ENCODE results near the gene ZBTB8A.
"Not testable (repeated sequence)": the region's sequence is repeated elsewhere in the genome, so short reads cannot be mapped to it uniquely, and the experiment has no call there.

ZBTB8A gene

GRCh38 chr1:32541064-32541566, 1.9 kb downstream of the ZBTB8A start:
- peaks cover 10% of the 10 kb centered on the region for H3K4me1 Mint-ChIP-seq
- peaks cover 79% of the 10 kb centered on the region for H3K27me3 Mint-ChIP-seq

GRCh38 chr1:32546611-32547010, 7.4 kb downstream of the ZBTB8A start:
- no peaks in the 10 kb centered on the region for H3K9me3 Mint-ChIP-seq
- ATAC-seq (replicated peaks; ENCODE audit: extremely low read depth, poor library complexity, severe bottlenecking) (no peak), DNase-seq (ENCODE audit: low spot score in 2 of 2) (no peak)
- H3K4me3 Mint-ChIP-seq = no peak overlapping the region
- H3K27ac Mint-ChIP-seq (ENCODE audit: low read depth) = no peak overlapping the region
- no peaks in the 10 kb centered on the region for H3K36me3 Mint-ChIP-seq (ENCODE audit: insufficient read depth)
- H3K27me3 Mint-ChIP-seq = peaks cover 38% of the 10 kb centered on the region
- H3K4me1 Mint-ChIP-seq = no peaks in the 10 kb centered on the region

More at GRCh38 chr1:32541064-32541566, 1.9 kb downstream of the ZBTB8A start:
- peaks cover 4% of the 10 kb centered on the region for H3K36me3 Mint-ChIP-seq (ENCODE audit: insufficient read depth)
- DNase-seq (ENCODE audit: low spot score in 2 of 2) = no peak
- no peak for ATAC-seq (replicated peaks; ENCODE audit: extremely low read depth, poor library complexity, severe bottlenecking)
- no peaks in the 10 kb centered on the region for H3K9me3 Mint-ChIP-seq
- H3K4me3 Mint-ChIP-seq = peak overlapping the region; percentile 5
- H3K27ac Mint-ChIP-seq (ENCODE audit: low read depth) = no peak overlapping the region

- no peak for DNase-seq (ENCODE audit: low spot score in 2 of 2)
- ATAC-seq (replicated peaks; ENCODE audit: extremely low read depth, poor library complexity, severe bottlenecking) = no peak
- Mint-ChIP-seq H3K27ac (ENCODE audit: low read depth) (no peak overlapping the region), H3K36me3 (ENCODE audit: insufficient read depth) (no peaks in the 10 kb centered on the region), H3K27me3 (peaks cover 12% of the 10 kb centered on the region), H3K9me3 (no peaks in the 10 kb centered on the region), H3K4me1 (no peaks in the 10 kb centered on the region), H3K4me3 (no peak overlapping the region)
Observed at GRCh38 chr1:32549616-32550015, 10.4 kb downstream of the ZBTB8A start.

- H3K9me3 Mint-ChIP-seq = no peaks in the 10 kb centered on the region
- ATAC-seq (replicated peaks; ENCODE audit: extremely low read depth, poor library complexity, severe bottlenecking) (no peak), DNase-seq (ENCODE audit: low spot score in 2 of 2) (no peak)
- no peaks in the 10 kb centered on the region for H3K36me3 Mint-ChIP-seq (ENCODE audit: insufficient read depth)
- no peak overlapping the region for H3K27ac Mint-ChIP-seq (ENCODE audit: low read depth)
- H3K27me3 Mint-ChIP-seq = no peaks in the 10 kb centered on the region
- H3K4me1 Mint-ChIP-seq = no peaks in the 10 kb centered on the region
- no peak overlapping the region for H3K4me3 Mint-ChIP-seq
Observed at GRCh38 chr1:32554288-32554687, 15.1 kb downstream of the ZBTB8A start.

GRCh38 chr1:32557035-32557434, 17.8 kb downstream of the ZBTB8A start:
- not testable (repeated sequence) for ATAC-seq (replicated peaks; ENCODE audit: extremely low read depth, poor library complexity, severe bottlenecking); H3K4me3 Mint-ChIP-seq; H3K4me1 Mint-ChIP-seq; H3K27me3 Mint-ChIP-seq; H3K27ac Mint-ChIP-seq (ENCODE audit: low read depth); DNase-seq (ENCODE audit: low spot score in 2 of 2); H3K9me3 Mint-ChIP-seq; H3K36me3 Mint-ChIP-seq (ENCODE audit: insufficient read depth)

- H3K36me3 Mint-ChIP-seq (ENCODE audit: insufficient read depth) = peaks cover 1% of the 10 kb centered on the region
- ATAC-seq (replicated peaks; ENCODE audit: extremely low read depth, poor library complexity, severe bottlenecking) (no peak), DNase-seq (ENCODE audit: low spot score in 2 of 2) (no peak)
- H3K27ac Mint-ChIP-seq (ENCODE audit: low read depth) = no peak overlapping the region
- no peaks in the 10 kb centered on the region for H3K4me1 Mint-ChIP-seq
- H3K27me3 Mint-ChIP-seq = no peaks in the 10 kb centered on the region
- H3K4me3 Mint-ChIP-seq = no peak overlapping the region
- H3K9me3 Mint-ChIP-seq = no peaks in the 10 kb centered on the region
Observed at GRCh38 chr1:32557812-32558211, 18.6 kb downstream of the ZBTB8A start.

- Mint-ChIP-seq H3K4me3 (no peak overlapping the region), H3K9me3 (no peaks in the 10 kb centered on the region)
- no peak for DNase-seq (ENCODE audit: low spot score in 2 of 2)
Observed at GRCh38 chr1:32568929-32569328, 29.7 kb downstream of the ZBTB8A start.

GRCh38 chr1:32580348-32581017, 41.3 kb downstream of the ZBTB8A start:
- no peaks in the 10 kb centered on the region for H3K27me3 Mint-ChIP-seq
- no peaks in the 10 kb centered on the region for H3K4me1 Mint-ChIP-seq

More at GRCh38 chr1:32568929-32569328, 29.7 kb downstream of the ZBTB8A start:
- H3K4me1 Mint-ChIP-seq = no peaks in the 10 kb centered on the region
- ATAC-seq (replicated peaks; ENCODE audit: extremely low read depth, poor library complexity, severe bottlenecking) = no peak
- no peaks in the 10 kb centered on the region for H3K27me3 Mint-ChIP-seq
- H3K27ac Mint-ChIP-seq (ENCODE audit: low read depth) = no peak overlapping the region
- no peaks in the 10 kb centered on the region for H3K36me3 Mint-ChIP-seq (ENCODE audit: insufficient read depth)

GRCh38 chr1:32592943-32593342, 53.7 kb downstream of the ZBTB8A start:
- ATAC-seq (replicated peaks; ENCODE audit: extremely low read depth, poor library complexity, severe bottlenecking) = no peak
- H3K36me3 Mint-ChIP-seq (ENCODE audit: insufficient read depth) = peaks cover 2% of the 10 kb centered on the region
- no peaks in the 10 kb centered on the region for H3K27me3 Mint-ChIP-seq
- DNase-seq (ENCODE audit: low spot score in 2 of 2) = no peak
- H3K4me3 Mint-ChIP-seq = no peak overlapping the region
- no peak overlapping the region for H3K27ac Mint-ChIP-seq (ENCODE audit: low read depth)
- H3K4me1 Mint-ChIP-seq = no peaks in the 10 kb centered on the region
- H3K9me3 Mint-ChIP-seq = no peaks in the 10 kb centered on the region

More at GRCh38 chr1:32580348-32581017, 41.3 kb downstream of the ZBTB8A start:
- H3K36me3 Mint-ChIP-seq (ENCODE audit: insufficient read depth) = no peaks in the 10 kb centered on the region
- DNase-seq (ENCODE audit: low spot score in 2 of 2) (no peak), ATAC-seq (replicated peaks; ENCODE audit: extremely low read depth, poor library complexity, severe bottlenecking) (no peak)
- H3K9me3 Mint-ChIP-seq = no peaks in the 10 kb centered on the region
- no peak overlapping the region for H3K27ac Mint-ChIP-seq (ENCODE audit: low read depth)
- no peak overlapping the region for H3K4me3 Mint-ChIP-seq

- Mint-ChIP-seq H3K4me3 (no peak overlapping the region), H3K4me1 (no peaks in the 10 kb centered on the region), H3K9me3 (no peaks in the 10 kb centered on the region), H3K27ac (ENCODE audit: low read depth) (peak overlapping the region; percentile 25), H3K27me3 (no peaks in the 10 kb centered on the region), H3K36me3 (ENCODE audit: insufficient read depth) (no peaks in the 10 kb centered on the region)
- ATAC-seq (replicated peaks; ENCODE audit: extremely low read depth, poor library complexity, severe bottlenecking) (no peak), DNase-seq (ENCODE audit: low spot score in 2 of 2) (no peak)
Observed at GRCh38 chr1:32600034-32600433, 60.8 kb downstream of the ZBTB8A start.

GRCh38 chr1:32605711-32606424, 66.6 kb downstream of the ZBTB8A start:
- H3K4me3 Mint-ChIP-seq = no peak overlapping the region
- H3K27me3 Mint-ChIP-seq = no peaks in the 10 kb centered on the region
- H3K9me3 Mint-ChIP-seq = no peaks in the 10 kb centered on the region
- H3K4me1 Mint-ChIP-seq = no peaks in the 10 kb centered on the region
- DNase-seq (ENCODE audit: low spot score in 2 of 2) (no peak), ATAC-seq (replicated peaks; ENCODE audit: extremely low read depth, poor library complexity, severe bottlenecking) (no peak)
- H3K36me3 Mint-ChIP-seq (ENCODE audit: insufficient read depth) = no peaks in the 10 kb centered on the region
- H3K27ac Mint-ChIP-seq (ENCODE audit: low read depth) = no peak overlapping the region

GRCh38 chr1:32606565-32607371, 67.5 kb downstream of the ZBTB8A start:
- no peak overlapping the region for H3K4me3 Mint-ChIP-seq
- no peaks in the 10 kb centered on the region for H3K27me3 Mint-ChIP-seq
- H3K9me3 Mint-ChIP-seq = no peaks in the 10 kb centered on the region
- no peak for DNase-seq (ENCODE audit: low spot score in 2 of 2)
- no peak overlapping the region for H3K27ac Mint-ChIP-seq (ENCODE audit: low read depth)
- no peaks in the 10 kb centered on the region for H3K4me1 Mint-ChIP-seq
- no peaks in the 10 kb centered on the region for H3K36me3 Mint-ChIP-seq (ENCODE audit: insufficient read depth)
- no peak for ATAC-seq (replicated peaks; ENCODE audit: extremely low read depth, poor library complexity, severe bottlenecking)
